HFFc6 (cell line): Measurements from ENCODE around the gene AK9. TPM values are rescaled to one million over a fixed set of nuclear protein-coding genes. Genes with fewer than 3 reads are reported as not detected.

Experiments used
- DNase-seq: peaks from one replicate; pipeline ENCODE4 v3.0.0-alpha.2; 2018
- H3K27ac Mint-ChIP-seq: 2 replicates; pipeline ENCODE4 v1.8.0; 2020; ENCODE audit warnings: mild to moderate bottlenecking, mixed read lengths
- H3K27me3 Mint-ChIP-seq: 2 replicates; pipeline ENCODE4 v1.8.0; 2021; ENCODE audit warnings: mild to moderate bottlenecking, moderate library complexity, mixed read lengths; ENCODE audit not compliant: insufficient read depth
- H3K36me3 Mint-ChIP-seq: 2 replicates; pipeline ENCODE4 v1.8.0; 2021; ENCODE audit warnings: low read depth, mixed read lengths
- H3K4me1 Mint-ChIP-seq: 2 replicates; pipeline ENCODE4 v1.8.0; 2020; ENCODE audit warnings: low read depth, mixed read lengths
- H3K4me3 Mint-ChIP-seq: 2 replicates; pipeline ENCODE4 v1.8.0; 2020; ENCODE audit warnings: mild to moderate bottlenecking, moderate library complexity, mixed read lengths
- H3K9me3 Mint-ChIP-seq: 2 replicates; pipeline ENCODE4 v1.8.0; 2020; ENCODE audit warnings: mild to moderate bottlenecking, mixed read lengths
- total RNA-seq, 6 experiments: library from RNA; stranded (reverse); fragmentation: NEBNext Ultra II Directional; extraction: Animal tissue kit (Norgen Biotek cat#: 25700); gene quantifications; 2 replicates in 1 of 6; 3 replicates in 5 of 6; pipeline ENCODE4 v1.2.3, GENCODE V29; 2021
- TF ChIP-seq, protein P1 (sequence below): fragments of 200-600 bp; sonication (generic); IDR thresholded peaks from 2 replicates; pipeline ENCODE4 v1.5.0; 2021; ENCODE audit warnings: antibody characterized with exemption, mild to moderate bottlenecking

AK9 gene
- total RNA-seq, 6 experiments from 2014 or later: 1.2 to 2.0 (median 1.5) TPM

GRCh38 chr6:109706513-109706912, 15.5 kb upstream of the AK9 start:
- Mint-ChIP-seq H3K27ac (no peak overlapping the region), H3K27me3 (peaks cover 3% of the 10 kb centered on the region; the same call in 1 of the 2 replicates), H3K9me3 (peaks cover 19% of the 10 kb centered on the region), H3K4me3 (no peak overlapping the region), H3K36me3 (peaks cover 24% of the 10 kb centered on the region), H3K4me1 (peaks cover 6% of the 10 kb centered on the region)
- TF ChIP-seq, protein P1, sequence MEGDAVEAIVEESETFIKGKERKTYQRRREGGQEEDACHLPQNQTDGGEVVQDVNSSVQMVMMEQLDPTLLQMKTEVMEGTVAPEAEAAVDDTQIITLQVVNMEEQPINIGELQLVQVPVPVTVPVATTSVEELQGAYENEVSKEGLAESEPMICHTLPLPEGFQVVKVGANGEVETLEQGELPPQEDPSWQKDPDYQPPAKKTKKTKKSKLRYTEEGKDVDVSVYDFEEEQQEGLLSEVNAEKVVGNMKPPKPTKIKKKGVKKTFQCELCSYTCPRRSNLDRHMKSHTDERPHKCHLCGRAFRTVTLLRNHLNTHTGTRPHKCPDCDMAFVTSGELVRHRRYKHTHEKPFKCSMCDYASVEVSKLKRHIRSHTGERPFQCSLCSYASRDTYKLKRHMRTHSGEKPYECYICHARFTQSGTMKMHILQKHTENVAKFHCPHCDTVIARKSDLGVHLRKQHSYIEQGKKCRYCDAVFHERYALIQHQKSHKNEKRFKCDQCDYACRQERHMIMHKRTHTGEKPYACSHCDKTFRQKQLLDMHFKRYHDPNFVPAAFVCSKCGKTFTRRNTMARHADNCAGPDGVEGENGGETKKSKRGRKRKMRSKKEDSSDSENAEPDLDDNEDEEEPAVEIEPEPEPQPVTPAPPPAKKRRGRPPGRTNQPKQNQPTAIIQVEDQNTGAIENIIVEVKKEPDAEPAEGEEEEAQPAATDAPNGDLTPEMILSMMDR: no peak
- DNase-seq: no peak

- Mint-ChIP-seq H3K27ac (no peak overlapping the region), H3K9me3 (peaks cover 13% of the 10 kb centered on the region), H3K27me3 (peaks cover 3% of the 10 kb centered on the region; the same call in 1 of the 2 replicates), H3K36me3 (peaks cover 20% of the 10 kb centered on the region), H3K4me1 (peaks cover 6% of the 10 kb centered on the region), H3K4me3 (no peak overlapping the region)
- TF ChIP-seq, protein P1: peak; percentile 100
- DNase-seq: peak; percentile 82
Observed at GRCh38 chr6:109705258-109705657, 14.3 kb upstream of the AK9 start.

- H3K36me3 Mint-ChIP-seq: no peaks in the 10 kb centered on the region
- peaks cover 6% of the 10 kb centered on the region for H3K4me1 Mint-ChIP-seq
- H3K27me3 Mint-ChIP-seq: peaks cover 4% of the 10 kb centered on the region; the same call in 1 of the 2 replicates
- H3K27ac Mint-ChIP-seq: no peak overlapping the region
- H3K4me3 Mint-ChIP-seq: no peak overlapping the region
- TF ChIP-seq, protein P1: no peak
- no peak for DNase-seq
- no peaks in the 10 kb centered on the region for H3K9me3 Mint-ChIP-seq
Observed at GRCh38 chr6:109702791-109703190, 11.8 kb upstream of the AK9 start.

- Mint-ChIP-seq H3K36me3 (no peaks in the 10 kb centered on the region), H3K27ac (no peak overlapping the region), H3K4me3 (no peak overlapping the region), H3K27me3 (peaks cover 4% of the 10 kb centered on the region; the same call in 1 of the 2 replicates), H3K9me3 (no peaks in the 10 kb centered on the region), H3K4me1 (peaks cover 15% of the 10 kb centered on the region)
- TF ChIP-seq, protein P1: no peak
- DNase-seq: no peak
Observed at GRCh38 chr6:109701774-109702173, 10.8 kb upstream of the AK9 start.

GRCh38 chr6:109701221-109701620, 10.2 kb upstream of the AK9 start:
- TF ChIP-seq, protein P1: no peak
- no peak overlapping the region for H3K27ac Mint-ChIP-seq

GRCh38 chr6:109696355-109696754, 5.4 kb upstream of the AK9 start:
- no peak for DNase-seq
- peaks cover 23% of the 10 kb centered on the region for H3K4me1 Mint-ChIP-seq
- no peaks in the 10 kb centered on the region for H3K9me3 Mint-ChIP-seq
- peaks cover 10% of the 10 kb centered on the region for H3K36me3 Mint-ChIP-seq
- no peak overlapping the region for H3K27ac Mint-ChIP-seq
- H3K4me3 Mint-ChIP-seq: no peak overlapping the region
- TF ChIP-seq, protein P1: no peak
- 0 out of 2 replicates have a peak, but pooled peaks cover 1% of the 10 kb centered on the region for H3K27me3 Mint-ChIP-seq

More at GRCh38 chr6:109701221-109701620, 10.2 kb upstream of the AK9 start:
- no peak for DNase-seq
- Mint-ChIP-seq H3K4me3 (no peak overlapping the region), H3K4me1 (peaks cover 19% of the 10 kb centered on the region), H3K9me3 (no peaks in the 10 kb centered on the region), H3K36me3 (peaks cover 2% of the 10 kb centered on the region), H3K27me3 (peaks cover 4% of the 10 kb centered on the region; the same call in 1 of the 2 replicates)
